Cardiac fibroblast (primary cell): ENCODE measurements around the gene RNF157.
A peak's percentile ranks its signal among the peaks of the same experiment; 100 is the strongest.
"Not testable (repeated sequence)": the region's sequence is repeated elsewhere in the genome, so short reads cannot be mapped to it uniquely, and the experiment has no call there.

Experiments used
- DNase-seq, 2 donors: peaks; one replicate each; pipeline versions ENCODE4 v3.0.0 to v3.0.0-alpha.2; 2010; ENCODE audit warnings: low read depth in 2 of 2
- H3K4me3 ChIP-seq, 2 donors: replicated peaks in 1 of 2; 1 replicate in 1 of 2; 2 replicates in 1 of 2; pipeline ENCODE4 v1.5.1; 2011; ENCODE audit warnings: low read depth in 2 of 2, low read length in 2 of 2, mild to moderate bottlenecking in 2 of 2, moderate library complexity in 1 of 2
- CTCF ChIP-seq: IDR thresholded peaks from one replicate; pipeline ENCODE4 v1.5.1; 2011; ENCODE audit warnings: low read depth, mild to moderate bottlenecking, low read length, inconsistent platforms

RNF157 gene

GRCh38 chr17:76251478-76252039 lies 11.3 kb upstream of the RNF157 start:
- H3K4me3 ChIP-seq, result no peak overlapping the region
- TF ChIP-seq CTCF, result no peak
- no peak for DNase-seq

GRCh38 chr17:76250141-76250540 lies 9.8 kb upstream of the RNF157 start:
- no peak for DNase-seq
- no peak for TF ChIP-seq CTCF
- H3K4me3 ChIP-seq, result no peak overlapping the region

- TF ChIP-seq CTCF, result peak; percentile 24
- DNase-seq, result no peak
- no peak overlapping the region for H3K4me3 ChIP-seq
Observed at GRCh38 chr17:76248013-76248782, 7.9 kb upstream of the RNF157 start.

- no peak for DNase-seq
- no peak overlapping the region for H3K4me3 ChIP-seq
- no peak for TF ChIP-seq CTCF
Observed at GRCh38 chr17:76247304-76247703, 7.0 kb upstream of the RNF157 start.

- no peak for DNase-seq
- H3K4me3 ChIP-seq, result no peak overlapping the region
- TF ChIP-seq CTCF, result no peak
Observed at GRCh38 chr17:76246080-76247066, 6.1 kb upstream of the RNF157 start.

- H3K4me3 ChIP-seq, DNase-seq: not testable (repeated sequence)
Observed at GRCh38 chr17:76244721-76245120, 4.4 kb upstream of the RNF157 start.
